H9 (cell line): Measurements from ENCODE around the gene CDKN2C. TPM values are rescaled to one million over a fixed set of nuclear protein-coding genes. Genes with fewer than 3 reads are reported as not detected.

ENCODE experiments used
- DNase-seq: peaks from one replicate; pipeline ENCODE4 v3.0.0-alpha.2; 2017
- H2AFZ ChIP-seq: one replicate; pipeline ENCODE4 v1.6.1; 2013; ENCODE audit warnings: mild to moderate bottlenecking, low read length, control low read depth, moderate library complexity
- H2AK5ac ChIP-seq: 2 replicates; pipeline ENCODE4 v1.6.1; 2013; ENCODE audit warnings: low read length, control low read depth, mixed read lengths; ENCODE audit not compliant: insufficient read length
- H2BK120ac ChIP-seq: one replicate; pipeline ENCODE4 v1.6.1; 2013; ENCODE audit warnings: low read depth, mild to moderate bottlenecking, low read length, control low read depth, inconsistent platforms; ENCODE audit not compliant: poor library complexity, severe bottlenecking
- H2BK12ac ChIP-seq: 2 replicates; pipeline ENCODE4 v1.6.1; 2013; ENCODE audit warnings: low read length, control low read depth, mixed read lengths, low read depth; ENCODE audit not compliant: insufficient read length
- H2BK15ac ChIP-seq: 2 replicates; pipeline ENCODE4 v1.6.1; 2013; ENCODE audit warnings: low read depth, low read length, control low read depth
- H2BK20ac ChIP-seq: one replicate; pipeline ENCODE4 v1.6.1; 2013; ENCODE audit warnings: low read depth, mild to moderate bottlenecking, low read length, control low read depth, inconsistent platforms; ENCODE audit not compliant: poor library complexity, severe bottlenecking
- H2BK5ac ChIP-seq: 2 replicates; pipeline ENCODE4 v1.6.1; 2013; ENCODE audit warnings: low read length, control low read depth, mixed read lengths; ENCODE audit not compliant: insufficient read length
- H3K14ac ChIP-seq: 2 replicates; pipeline ENCODE4 v1.6.1; 2013; ENCODE audit warnings: low read length, control low read depth; ENCODE audit not compliant: insufficient read depth
- H3K18ac ChIP-seq: 2 replicates; pipeline ENCODE4 v1.6.1; 2013; ENCODE audit warnings: low read depth, mild to moderate bottlenecking, mixed read lengths, low read length, control low read depth; ENCODE audit not compliant: insufficient read length
- H3K23ac ChIP-seq: 2 replicates; pipeline ENCODE4 v1.6.1; 2013; ENCODE audit warnings: low read length, control low read depth, mixed read lengths, low read depth; ENCODE audit not compliant: insufficient read length
- H3K23me2 ChIP-seq: 2 replicates; pipeline ENCODE4 v1.6.1; 2013; ENCODE audit warnings: low read depth, mild to moderate bottlenecking, mixed read lengths, low read length, control low read depth; ENCODE audit not compliant: insufficient read length, poor library complexity, severe bottlenecking
- H3K27ac ChIP-seq: 2 replicates; pipeline ENCODE4 v1.5.1; 2013; ENCODE audit warnings: low read length, control low read depth, mixed read lengths, low read depth; ENCODE audit not compliant: insufficient read length
- H3K27me3 ChIP-seq: 2 replicates; pipeline ENCODE4 v1.6.1; 2013; ENCODE audit warnings: low read length, control low read depth, inconsistent platforms; ENCODE audit not compliant: insufficient read depth
- H3K4ac ChIP-seq: 2 replicates; pipeline ENCODE4 v1.6.1; 2013; ENCODE audit warnings: low read depth, mild to moderate bottlenecking, control low read depth, inconsistent platforms, low read length, moderate library complexity
- H3K4me1 ChIP-seq: 2 replicates; pipeline ENCODE4 v1.6.1; 2013; ENCODE audit warnings: low read length, control low read depth, inconsistent platforms; ENCODE audit not compliant: insufficient read depth
- H3K4me2 ChIP-seq: 2 replicates; pipeline ENCODE4 v1.6.1; 2013; ENCODE audit warnings: low read length, control low read depth, mixed read lengths; ENCODE audit not compliant: insufficient read length, insufficient read depth
- H3K56ac ChIP-seq: 2 replicates; pipeline ENCODE4 v1.6.1; 2013; ENCODE audit warnings: low read depth, mild to moderate bottlenecking, mixed read lengths, low read length, control low read depth; ENCODE audit not compliant: insufficient read length
- H3K79me1 ChIP-seq: 2 replicates; pipeline ENCODE4 v1.6.1; 2013; ENCODE audit warnings: low read depth, mild to moderate bottlenecking, moderate library complexity, low read length, control low read depth, inconsistent platforms; ENCODE audit not compliant: insufficient read depth, poor library complexity, severe bottlenecking
- H3K79me2 ChIP-seq: 2 replicates; pipeline ENCODE4 v1.6.1; 2013; ENCODE audit warnings: low read length, control low read depth, inconsistent platforms; ENCODE audit not compliant: insufficient read depth
- H3K9ac ChIP-seq: 2 replicates; pipeline ENCODE4 v1.6.1; 2013; ENCODE audit warnings: low read length, control low read depth, mixed read lengths; ENCODE audit not compliant: insufficient read length; ENCODE audit errors: extremely low read depth
- H3K9me3 ChIP-seq: one replicate; pipeline ENCODE4 v1.6.1; 2013; ENCODE audit warnings: low read depth, low read length, inconsistent platforms; ENCODE audit not compliant: control insufficient read depth
- H3T11ph ChIP-seq: one replicate; pipeline ENCODE4 v1.6.1; 2013; ENCODE audit warnings: mild to moderate bottlenecking, low read length, control low read depth, inconsistent platforms
- H4K20me1 ChIP-seq: one replicate; pipeline ENCODE4 v1.6.1; 2013; ENCODE audit not compliant: control insufficient read depth, insufficient read length, insufficient read depth
- H4K5ac ChIP-seq: 2 replicates; pipeline ENCODE4 v1.6.1; 2013; ENCODE audit warnings: low read depth, mild to moderate bottlenecking, mixed read lengths, low read length, control low read depth; ENCODE audit not compliant: insufficient read length
- H4K8ac ChIP-seq: replicated peaks from 2 replicates; pipeline ENCODE4 v1.6.1; 2013; ENCODE audit warnings: low read length, control low read depth, mixed read lengths, low read depth; ENCODE audit not compliant: insufficient read length
- H4K91ac ChIP-seq: 2 replicates; pipeline ENCODE4 v1.6.1; 2013; ENCODE audit warnings: low read depth, mild to moderate bottlenecking, moderate library complexity, mixed read lengths, low read length, control low read depth; ENCODE audit not compliant: insufficient read length
- H3K27ac Mint-ChIP-seq, 3 experiments: 2 replicates in 2 of 3; 3 replicates in 1 of 3; pipeline ENCODE4 v1.8.0; 2020 to 2021; ENCODE audit warnings: mixed read lengths in 3 of 3, mild to moderate bottlenecking in 1 of 3, moderate library complexity in 1 of 3
- H3K27me3 Mint-ChIP-seq: 2 replicates; pipeline ENCODE4 v1.8.0; 2021; ENCODE audit warnings: low read depth, mild to moderate bottlenecking, moderate library complexity, mixed read lengths
- H3K36me3 Mint-ChIP-seq, 3 experiments: 2 replicates in 2 of 3; 3 replicates in 1 of 3; pipeline ENCODE4 v1.8.0; 2020 to 2021; ENCODE audit warnings: low read depth in 3 of 3, mixed read lengths in 3 of 3; ENCODE audit not compliant: insufficient read depth in 1 of 3
- H3K4me1 Mint-ChIP-seq, 2 experiments: 2 replicates each; pipeline ENCODE4 v1.8.0; 2020; ENCODE audit warnings: mixed read lengths in 2 of 2
- H3K4me3 Mint-ChIP-seq, 2 experiments: 2 replicates in 1 of 2; 3 replicates in 1 of 2; pipeline ENCODE4 v1.8.0; 2020 to 2021; ENCODE audit warnings: mild to moderate bottlenecking in 2 of 2, mixed read lengths in 2 of 2, moderate library complexity in 1 of 2
- H3K9me3 Mint-ChIP-seq, 2 experiments: 2 replicates in 1 of 2; 3 replicates in 1 of 2; pipeline ENCODE4 v1.8.0; 2020; ENCODE audit warnings: mild to moderate bottlenecking in 2 of 2, mixed read lengths in 2 of 2, moderate library complexity in 1 of 2
- CTCF ChIP-seq: fragments of 200-600 bp; sonication (generic); conservative IDR thresholded peaks from 3 replicates; pipeline ENCODE4 v1.8.0; 2021; ENCODE audit warnings: antibody characterized with exemption, mild to moderate bottlenecking
- WGBS: extraction: QIAGEN DNeasy Blood & Tissue Kit; methylation state at CpG from one replicate; pipeline ENCODE4 v1.1.7; 2013; ENCODE audit warnings: missing lambda C conversion rate, low lambda C conversion rate, mixed read lengths; ENCODE audit not compliant: insufficient read length; ENCODE audit errors: extremely low coverage; 5-methylcytosine and 5-hydroxymethylcytosine counted together
- total RNA-seq: library from RNA; stranded (reverse); gene quantifications from 2 replicates; pipeline ENCODE4 v1.2.1, GENCODE V29; 2021

CDKN2C gene
- total RNA-seq, 1 experiment from 2014 or later = not detected

GRCh38 chr1:50994997-50995396 is 25.0 kb downstream of the CDKN2C start:
- H3K4me2 ChIP-seq = no peak overlapping the region
- TF ChIP-seq CTCF = no peak
- H3K27ac ChIP-seq = no peak overlapping the region
- H3K79me2 ChIP-seq = no peaks in the 10 kb centered on the region
- H3T11ph ChIP-seq = no peak overlapping the region
- H2BK5ac ChIP-seq = no peak overlapping the region
- no peak overlapping the region for H4K8ac ChIP-seq
- no peaks in the 10 kb centered on the region for H3K23me2 ChIP-seq
- H3K56ac ChIP-seq = no peak overlapping the region
- H3K9me3 Mint-ChIP-seq = no peaks in the 10 kb centered on the region
- H3K14ac ChIP-seq = no peak overlapping the region
- no peak overlapping the region for H2AFZ ChIP-seq
- no peak overlapping the region for H3K4ac ChIP-seq
- no peaks in the 10 kb centered on the region for H3K4me1 Mint-ChIP-seq
- H2BK120ac ChIP-seq = no peak overlapping the region
- peaks cover 9% of the 10 kb centered on the region for H3K27me3 Mint-ChIP-seq
- no peak for DNase-seq
- no peak overlapping the region for H2BK12ac ChIP-seq
- no peak overlapping the region for H3K23ac ChIP-seq
- H3K27ac Mint-ChIP-seq = no peak overlapping the region
- no peak overlapping the region for H4K5ac ChIP-seq
- H2AK5ac ChIP-seq = no peak overlapping the region
- no peak overlapping the region for H4K91ac ChIP-seq
- no peaks in the 10 kb centered on the region for H3K79me1 ChIP-seq
- WGBS = no CpG with 5 or more reads among the region's 4 CpGs
- no peaks in the 10 kb centered on the region for H3K27me3 ChIP-seq
- no peak overlapping the region for H3K4me3 Mint-ChIP-seq
- H2BK15ac ChIP-seq = no peak overlapping the region
- H2BK20ac ChIP-seq = no peak overlapping the region
- H3K9ac ChIP-seq = no peak overlapping the region
- H3K9me3 ChIP-seq = no peaks in the 10 kb centered on the region
- H4K20me1 ChIP-seq = no peaks in the 10 kb centered on the region
- H3K18ac ChIP-seq = no peak overlapping the region
- no peaks in the 10 kb centered on the region for H3K36me3 Mint-ChIP-seq
- H3K4me1 ChIP-seq = no peaks in the 10 kb centered on the region
